ENCODE data around the gene PRKCE.
A peak's percentile ranks its signal among the peaks of the same experiment; 100 is the strongest.

DNA sequence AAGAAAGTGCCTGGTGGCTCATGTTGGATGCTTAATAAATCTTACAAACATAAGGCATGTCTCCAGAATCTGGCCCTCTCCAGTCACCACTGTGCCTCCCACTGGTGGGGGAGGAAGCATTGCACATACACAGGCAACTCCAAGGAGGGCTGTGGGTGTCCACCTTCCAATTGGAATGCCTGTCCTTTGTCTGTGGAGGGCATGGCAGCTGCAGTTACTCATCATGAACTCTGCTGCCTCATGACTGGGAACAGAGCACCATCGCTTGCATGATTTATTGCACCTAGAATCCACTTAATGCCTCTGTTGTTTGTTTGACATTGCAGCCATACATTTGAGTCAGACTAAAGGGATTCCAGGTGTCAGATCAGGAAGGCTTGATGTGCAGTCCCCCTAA lies 278.9 kb downstream of the PRKCE start:
- TF ChIP-seq GATA3 (IDR thresholded peaks at IDR 0.05; ENCODE audit: low read depth, low read length) = no peak
- 0 out of 2 replicates have a peak, but pooled peaks have one; percentile 20 for TF ChIP-seq GATA2 (IDR thresholded peaks at IDR 0.05; ENCODE audit: low read depth, low read length)
